Fibroblast of peridontal ligament (primary cell): Measurements from ENCODE around the gene LCLAT1.

ENCODE experiments used
- DNase-seq: peaks from one replicate; pipeline ENCODE4 v3.0.0-alpha.2; 2010; ENCODE audit errors: extremely low read depth

The LCLAT1 gene

GRCh38 chr2:30692829-30693275 is 245.8 kb downstream of the LCLAT1 start:
- DNase-seq = no peak
